GM18861 (cell line): ENCODE data around the gene NTF4.
A peak's percentile ranks its signal among the peaks of the same experiment; 100 is the strongest.

ENCODE experiments used
- ATAC-seq: cut with Tn5 transposase; IDR thresholded peaks from one replicate; pipeline ENCODE4 v1.9.1; 2021; ENCODE audit not compliant: unreplicated experiment

NTF4 gene, protein sequence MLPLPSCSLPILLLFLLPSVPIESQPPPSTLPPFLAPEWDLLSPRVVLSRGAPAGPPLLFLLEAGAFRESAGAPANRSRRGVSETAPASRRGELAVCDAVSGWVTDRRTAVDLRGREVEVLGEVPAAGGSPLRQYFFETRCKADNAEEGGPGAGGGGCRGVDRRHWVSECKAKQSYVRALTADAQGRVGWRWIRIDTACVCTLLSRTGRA

GRCh38 chr19:49064768-49065611 lies at the start of gene NTF4:
Gene NTF4, minus strand, starts transcription at chr19:49064818. Its CDS starts 2,821 bp downstream, at chr19:49061997.
- no peak for ATAC-seq

GRCh38 chr19:49113762-49114629 lies 49.4 kb upstream of the NTF4 start, which contains the start of gene LIN7B:
Gene LIN7B, plus strand, starts transcription at chr19:49114370. Its CDS starts 35 bp downstream, at chr19:49114405.
- peak; percentile 39 for ATAC-seq

- no peak for ATAC-seq
These were observed 46.8 kb upstream of the NTF4 start for GRCh38 chr19:49111218-49111998.

DNA sequence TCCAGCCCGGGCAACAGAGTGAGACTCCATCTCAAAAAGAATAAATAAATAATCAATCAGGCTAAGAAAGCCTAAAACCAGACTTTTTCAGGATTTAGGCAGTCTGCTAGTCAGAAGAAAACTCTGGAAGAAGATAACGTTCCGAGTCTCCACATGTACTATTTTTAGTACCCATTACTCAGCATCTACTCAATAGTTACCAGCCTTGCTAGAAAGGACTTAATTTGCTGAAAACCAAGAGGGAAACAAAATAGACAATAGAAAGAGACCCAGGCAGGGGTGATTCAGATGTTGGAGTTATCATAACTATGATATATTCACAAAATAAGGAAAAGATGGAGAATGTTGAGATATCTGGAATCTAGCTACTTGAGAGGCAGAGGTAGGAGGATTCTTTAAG lies 45.9 kb upstream of the NTF4 start:
- ATAC-seq, result no peak

GRCh38 chr19:49109569-49110233 lies 45.1 kb upstream of the NTF4 start:
- ATAC-seq, result no peak

DNA sequence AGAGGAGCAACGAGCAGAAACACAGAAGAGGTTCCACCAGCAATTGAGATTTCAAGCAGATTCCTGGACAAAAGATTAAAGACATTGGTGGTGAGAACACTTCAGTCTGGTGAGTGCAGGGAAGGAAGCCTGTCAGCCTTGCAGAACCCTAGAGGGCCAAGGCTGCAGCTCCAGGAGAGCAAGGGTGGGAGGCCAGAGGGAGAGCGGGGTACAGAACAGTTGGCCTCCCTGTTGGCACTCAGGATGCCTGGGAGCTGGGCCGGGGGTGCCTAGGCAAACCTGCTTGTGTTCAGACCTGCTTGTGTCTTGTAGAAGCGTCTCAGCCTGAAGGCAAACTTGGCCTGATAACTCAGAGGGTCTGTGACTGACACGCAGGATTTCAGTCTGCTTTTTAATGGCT lies 44.4 kb upstream of the NTF4 start:
- ATAC-seq, result no peak

DNA sequence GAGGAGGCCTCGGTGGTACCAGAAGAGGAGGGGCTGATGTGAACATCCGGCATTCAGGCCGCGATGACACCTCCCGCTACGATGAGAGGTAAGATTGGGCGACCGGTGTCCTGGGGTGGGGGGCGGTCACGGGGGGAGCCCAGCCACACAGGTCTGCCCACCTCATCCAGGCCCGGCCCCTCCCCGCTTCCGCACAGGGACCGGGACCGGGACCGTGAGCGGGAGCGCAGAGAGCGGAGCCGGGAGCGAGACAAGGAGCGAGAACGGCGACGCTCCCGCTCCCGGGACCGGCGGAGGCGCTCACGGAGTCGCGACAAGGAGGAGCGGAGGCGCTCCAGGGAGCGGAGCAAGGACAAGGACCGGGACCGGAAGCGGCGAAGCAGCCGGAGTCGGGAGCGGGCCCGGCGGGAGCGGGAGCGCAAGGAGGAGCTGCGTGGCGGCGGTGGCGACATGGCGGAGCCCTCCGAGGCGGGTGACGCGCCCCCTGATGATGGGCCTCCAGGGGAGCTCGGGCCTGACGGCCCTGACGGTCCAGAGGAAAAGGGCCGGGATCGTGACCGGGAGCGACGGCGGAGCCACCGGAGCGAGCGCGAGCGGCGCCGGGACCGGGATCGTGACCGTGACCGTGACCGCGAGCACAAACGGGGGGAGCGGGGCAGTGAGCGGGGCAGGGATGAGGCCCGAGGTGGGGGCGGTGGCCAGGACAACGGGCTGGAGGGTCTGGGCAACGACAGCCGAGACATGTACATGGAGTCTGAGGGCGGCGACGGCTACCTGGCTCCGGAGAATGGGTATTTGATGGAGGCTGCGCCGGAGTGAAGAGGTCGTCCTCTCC lies 43.2 kb upstream of the NTF4 start:
- ATAC-seq, result no peak

DNA sequence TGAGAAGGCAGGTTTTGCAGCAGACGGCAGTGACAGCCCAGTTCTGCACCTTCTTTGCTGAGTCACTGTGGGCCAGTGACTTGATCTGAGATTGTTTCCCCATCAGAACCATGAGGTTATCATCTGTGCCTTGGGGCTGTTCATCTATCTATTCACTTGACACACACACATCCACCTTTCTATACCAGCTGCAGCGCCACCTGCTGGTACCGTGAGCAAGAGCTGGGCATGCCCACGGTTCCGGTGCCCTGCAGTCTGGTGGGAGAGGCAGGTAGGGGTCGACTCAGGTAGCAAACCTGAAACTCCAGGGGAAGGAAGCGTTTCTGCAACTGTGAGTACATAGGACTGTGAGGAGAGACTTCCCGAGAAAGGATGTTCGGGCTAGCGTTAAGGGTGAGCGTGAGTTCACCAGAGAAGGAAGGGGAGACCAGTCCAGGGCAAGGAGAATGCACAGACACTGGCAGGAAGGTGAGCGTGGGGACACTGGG lies 42.1 kb upstream of the NTF4 start:
- no peak for ATAC-seq

- ATAC-seq, result no peak
These were observed 39.7 kb upstream of the NTF4 start for GRCh38 chr19:49104229-49104864.

DNA sequence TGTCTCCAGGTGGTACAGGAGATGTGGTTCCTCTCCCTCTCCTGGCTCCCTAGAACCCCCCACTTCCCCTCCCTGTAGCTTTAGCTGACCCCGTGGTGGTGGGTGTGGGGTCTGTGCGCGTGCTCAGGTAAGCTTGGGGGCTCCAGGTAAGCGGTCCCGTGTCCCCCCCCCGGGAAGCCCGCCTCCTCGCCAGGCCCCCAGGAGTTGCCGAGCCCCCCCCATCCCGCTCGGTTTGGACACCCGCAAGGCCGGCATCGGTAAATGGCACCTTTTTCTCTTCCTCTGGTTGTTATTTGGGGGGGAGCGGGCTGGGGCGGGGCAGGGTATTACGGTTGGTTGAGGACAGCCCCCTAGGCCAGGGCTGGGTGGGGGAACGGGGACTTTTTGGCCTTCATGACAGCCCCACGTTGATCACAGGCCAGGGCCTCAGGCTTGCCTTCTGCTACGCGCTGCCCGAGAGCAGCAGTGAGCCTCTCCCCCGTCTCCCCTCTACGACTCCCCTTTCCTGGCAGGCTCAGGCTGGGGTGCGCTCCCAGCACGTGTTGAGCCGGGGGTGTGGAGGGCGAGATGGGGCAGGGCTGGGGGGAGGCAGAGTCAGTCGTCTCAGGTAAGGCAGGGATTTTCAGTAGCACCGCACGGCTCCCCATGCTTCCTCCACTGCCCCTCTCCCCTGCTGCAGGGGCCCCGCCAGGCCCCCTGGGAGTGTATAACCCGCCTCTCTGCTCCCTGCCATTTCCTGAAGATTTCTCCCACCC lies 38.9 kb upstream of the NTF4 start:
- no peak for ATAC-seq

- no peak for ATAC-seq
These were observed 37.7 kb upstream of the NTF4 start for GRCh38 chr19:49102303-49102702.

- ATAC-seq, result no peak
These were observed 36.5 kb upstream of the NTF4 start for GRCh38 chr19:49101160-49101559.

- ATAC-seq, result no peak
These were observed 34.2 kb upstream of the NTF4 start for GRCh38 chr19:49098795-49099194.

DNA sequence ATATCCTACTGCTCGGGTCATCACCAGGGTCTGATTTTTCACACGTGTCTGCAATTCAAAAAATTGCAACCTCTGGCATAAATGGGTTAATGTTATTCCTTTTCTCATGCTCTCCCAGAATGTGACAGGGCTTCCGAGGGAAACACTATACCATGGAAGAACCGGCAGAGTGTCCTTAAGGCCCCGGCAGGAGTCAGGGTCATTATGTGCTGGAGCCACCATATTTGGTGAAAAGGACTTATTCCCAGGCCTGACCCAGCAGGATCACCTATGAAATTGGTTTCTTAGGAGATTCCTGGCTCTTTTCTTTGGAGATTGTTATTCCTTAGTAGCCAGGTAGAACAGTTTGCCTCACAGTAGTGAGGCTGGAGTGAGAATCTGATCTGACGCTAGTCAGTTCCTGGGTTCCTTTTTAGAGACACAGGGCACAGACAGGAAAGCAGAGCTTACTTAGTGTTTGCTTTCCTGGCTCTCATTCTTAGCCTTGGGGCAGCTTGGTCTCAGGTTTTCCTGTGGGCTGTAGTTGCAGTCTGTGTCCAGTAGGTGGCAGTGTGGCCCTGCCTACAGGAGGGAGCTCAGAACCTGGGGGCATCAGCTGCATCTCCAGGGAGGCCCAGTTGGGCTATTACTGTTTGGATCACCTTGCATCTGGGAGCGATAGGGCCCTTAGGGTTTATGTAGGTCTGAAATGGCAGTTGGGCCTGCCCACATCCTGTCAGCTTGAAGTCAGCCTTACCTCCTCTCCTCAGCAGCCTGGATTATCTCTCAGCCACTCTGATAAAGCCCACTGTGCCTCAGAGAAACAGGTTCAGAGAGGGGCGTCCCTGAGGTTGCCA lies 33.1 kb upstream of the NTF4 start:
- ATAC-seq, result no peak

GRCh38 chr19:49094505-49095482 lies 30.2 kb upstream of the NTF4 start:
- no peak for ATAC-seq

- no peak for ATAC-seq
These were observed 28.1 kb upstream of the NTF4 start for GRCh38 chr19:49092686-49093085.
